HepG2 (cell line): ENCODE measurements around the gene CYSTM1. TPM values are rescaled to one million over a fixed set of nuclear protein-coding genes. Genes with fewer than 3 reads are reported as not detected.

Source experiments
- AKAP8 ChIP-seq: sonication (generic); formaldehyde crosslinking; IDR thresholded peaks from 2 replicates; pipeline ENCODE4 v1.5.1; 2020; ENCODE audit warnings: mild to moderate bottlenecking, missing genetic modification reagents
- FOXA3 ChIP-seq: IDR thresholded peaks from 2 replicates; pipeline ENCODE4 v1.6.1; 2016; ENCODE audit warnings: missing genetic modification reagents, missing compliant biosample characterization
- HMG20A ChIP-seq: IDR thresholded peaks from 2 replicates; pipeline ENCODE4 v1.6.1; 2016; ENCODE audit warnings: borderline replicate concordance
- SP1 ChIP-seq, 2 experiments: fragments of 450-650 bp in 1 of 2; sonication (generic) in 1 of 2; formaldehyde crosslinking in 1 of 2; IDR thresholded peaks; 2 replicates each; pipeline versions ENCODE4 v1.4.0 to v1.6.1; 2016 to 2020; ENCODE audit warnings: missing genetic modification reagents in 1 of 2
- TEAD2 ChIP-seq: sonication (generic); formaldehyde crosslinking; IDR thresholded peaks from 2 replicates; pipeline ENCODE4 v1.9.0; 2021; ENCODE audit warnings: missing genetic modification reagents
- ZKSCAN8 ChIP-seq: IDR thresholded peaks from 2 replicates; pipeline ENCODE4 v1.6.1; 2016; ENCODE audit warnings: borderline replicate concordance, missing genetic modification reagents, missing compliant biosample characterization
- ZNF335 ChIP-seq: sonication (generic); formaldehyde crosslinking; IDR thresholded peaks from 2 replicates; pipeline ENCODE4 v1.4.0; 2020; ENCODE audit warnings: missing genetic modification reagents
- ZSCAN9 ChIP-seq: IDR thresholded peaks from 2 replicates; pipeline ENCODE4 v1.6.1; 2016; ENCODE audit warnings: borderline replicate concordance
- polyA plus RNA-seq, 8 experiments: library from polyadenylated mRNA; depleted of rRNA in 3 of 8; stranded (reverse) in 7 of 8; unstranded in 1 of 8; fragments of >200 nt; fragmentation: Illumina TruSeq in 4 of 8; extraction: Trizol in 4 of 8; gene quantifications; 2 replicates each; pipeline versions ENCODE4 v1.2.1 to v1.2.3, GENCODE V29; 2011 to 2016; ENCODE audit warnings: low read depth in 4 of 8, missing spikeins in 1 of 8, mixed read lengths in 1 of 8; ENCODE audit not compliant: insufficient read depth in 1 of 8
- total RNA-seq, 5 experiments: library from RNA; depleted of rRNA; stranded (reverse); fragments of >200 nt; fragmentation: Illumina TruSeq; extraction: Trizol; gene quantifications; 2 replicates each; pipeline ENCODE4 v1.2.3, GENCODE V29; 2016; ENCODE audit warnings: low read depth in 1 of 5
- TF ChIP-seq, protein P1 (sequence below): IDR thresholded peaks from 2 replicates; pipeline ENCODE4 v1.6.1; 2016; ENCODE audit warnings: mild to moderate bottlenecking
- TF ChIP-seq, protein P2 (sequence below): sonication (generic); formaldehyde crosslinking; IDR thresholded peaks from one replicate; pipeline ENCODE4 v1.5.1; 2020; ENCODE audit warnings: mild to moderate bottlenecking, missing genetic modification reagents; ENCODE audit errors: not compliant biosample characterization
- TF ChIP-seq, protein P3 (sequence below): sonication (generic); formaldehyde crosslinking; IDR thresholded peaks from 2 replicates; pipeline ENCODE4 v1.4.0; 2020; ENCODE audit warnings: missing genetic modification reagents, borderline replicate concordance

The CYSTM1 gene
- total and polyA plus RNA-seq, 2 of the 13 experiments (the other 11 are each of a cell fraction or from before 2014, with no cell fraction given), result 40.0 to 73.4 TPM

DNA sequence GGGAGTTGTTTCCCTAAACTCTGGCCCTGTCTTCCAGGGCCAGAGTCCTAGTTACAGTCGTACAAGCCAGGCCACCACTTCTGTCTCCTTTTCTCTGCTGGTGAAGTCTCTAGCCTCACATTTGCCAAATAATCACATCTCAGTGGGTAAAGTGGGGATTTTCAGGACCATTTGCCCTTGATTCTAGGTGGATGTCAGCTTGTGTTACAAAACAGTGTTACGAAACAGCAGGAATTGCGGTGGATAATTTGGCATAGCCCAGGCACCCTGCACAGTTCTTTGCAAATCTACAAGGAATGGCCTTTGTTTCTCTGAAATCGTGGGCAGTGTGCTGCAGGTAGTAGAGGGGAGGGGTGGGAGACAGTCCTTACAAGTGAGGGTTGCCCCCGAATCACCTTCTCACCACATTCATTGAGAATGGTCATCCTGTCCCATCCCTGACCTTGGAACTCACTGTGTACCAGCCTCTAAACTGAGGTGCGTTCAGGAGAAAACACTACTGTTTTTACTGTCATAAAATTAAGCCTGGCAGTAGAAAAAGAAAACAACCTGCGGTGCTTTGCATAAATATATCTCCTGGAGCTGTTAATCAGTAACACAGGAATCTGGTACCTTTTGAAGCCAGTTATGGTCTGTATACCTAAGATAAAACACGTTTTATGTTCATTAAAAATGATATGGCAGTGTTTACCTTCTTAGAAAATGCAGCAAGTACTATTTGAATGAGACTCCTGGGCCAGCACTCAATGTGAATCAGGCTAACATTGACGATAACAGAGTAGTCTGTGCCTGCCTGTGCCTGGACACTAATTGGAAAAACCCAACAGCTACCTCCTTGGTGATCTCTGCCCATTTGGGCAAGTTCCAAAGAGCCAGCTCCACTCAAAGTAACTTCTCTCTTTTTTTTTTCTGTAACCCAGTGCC is 44.3 kb downstream of the CYSTM1 start (continued):
- TF ChIP-seq, protein P1, sequence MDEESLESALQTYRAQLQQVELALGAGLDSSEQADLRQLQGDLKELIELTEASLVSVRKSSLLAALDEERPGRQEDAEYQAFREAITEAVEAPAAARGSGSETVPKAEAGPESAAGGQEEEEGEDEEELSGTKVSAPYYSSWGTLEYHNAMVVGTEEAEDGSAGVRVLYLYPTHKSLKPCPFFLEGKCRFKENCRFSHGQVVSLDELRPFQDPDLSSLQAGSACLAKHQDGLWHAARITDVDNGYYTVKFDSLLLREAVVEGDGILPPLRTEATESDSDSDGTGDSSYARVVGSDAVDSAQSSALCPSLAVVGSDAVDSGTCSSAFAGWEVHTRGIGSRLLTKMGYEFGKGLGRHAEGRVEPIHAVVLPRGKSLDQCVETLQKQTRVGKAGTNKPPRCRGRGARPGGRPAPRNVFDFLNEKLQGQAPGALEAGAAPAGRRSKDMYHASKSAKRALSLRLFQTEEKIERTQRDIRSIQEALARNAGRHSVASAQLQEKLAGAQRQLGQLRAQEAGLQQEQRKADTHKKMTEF (CRISPR knock-in tag), result peak; percentile 61; the same call in 1 of the 2 replicates
- TF ChIP-seq TEAD2 (no peak), ZSCAN9 (CRISPR knock-in tag) (no peak), AKAP8 (CRISPR knock-in tag) (0 out of 2 replicates have a peak, but pooled peaks have one; percentile 27), SP1 (IDR thresholded peaks at IDR 0.05) (no peak), SP1 (CRISPR knock-in tag; IDR thresholded peaks at IDR 0.05) (no peak), FOXA3 (CRISPR knock-in tag) (peak; percentile 50), HMG20A (CRISPR knock-in tag) (peak; percentile 50; the same call in 1 of the 2 replicates), ZKSCAN8 (CRISPR knock-in tag) (no peak), ZNF335 (no peak)
- TF ChIP-seq, protein P2, sequence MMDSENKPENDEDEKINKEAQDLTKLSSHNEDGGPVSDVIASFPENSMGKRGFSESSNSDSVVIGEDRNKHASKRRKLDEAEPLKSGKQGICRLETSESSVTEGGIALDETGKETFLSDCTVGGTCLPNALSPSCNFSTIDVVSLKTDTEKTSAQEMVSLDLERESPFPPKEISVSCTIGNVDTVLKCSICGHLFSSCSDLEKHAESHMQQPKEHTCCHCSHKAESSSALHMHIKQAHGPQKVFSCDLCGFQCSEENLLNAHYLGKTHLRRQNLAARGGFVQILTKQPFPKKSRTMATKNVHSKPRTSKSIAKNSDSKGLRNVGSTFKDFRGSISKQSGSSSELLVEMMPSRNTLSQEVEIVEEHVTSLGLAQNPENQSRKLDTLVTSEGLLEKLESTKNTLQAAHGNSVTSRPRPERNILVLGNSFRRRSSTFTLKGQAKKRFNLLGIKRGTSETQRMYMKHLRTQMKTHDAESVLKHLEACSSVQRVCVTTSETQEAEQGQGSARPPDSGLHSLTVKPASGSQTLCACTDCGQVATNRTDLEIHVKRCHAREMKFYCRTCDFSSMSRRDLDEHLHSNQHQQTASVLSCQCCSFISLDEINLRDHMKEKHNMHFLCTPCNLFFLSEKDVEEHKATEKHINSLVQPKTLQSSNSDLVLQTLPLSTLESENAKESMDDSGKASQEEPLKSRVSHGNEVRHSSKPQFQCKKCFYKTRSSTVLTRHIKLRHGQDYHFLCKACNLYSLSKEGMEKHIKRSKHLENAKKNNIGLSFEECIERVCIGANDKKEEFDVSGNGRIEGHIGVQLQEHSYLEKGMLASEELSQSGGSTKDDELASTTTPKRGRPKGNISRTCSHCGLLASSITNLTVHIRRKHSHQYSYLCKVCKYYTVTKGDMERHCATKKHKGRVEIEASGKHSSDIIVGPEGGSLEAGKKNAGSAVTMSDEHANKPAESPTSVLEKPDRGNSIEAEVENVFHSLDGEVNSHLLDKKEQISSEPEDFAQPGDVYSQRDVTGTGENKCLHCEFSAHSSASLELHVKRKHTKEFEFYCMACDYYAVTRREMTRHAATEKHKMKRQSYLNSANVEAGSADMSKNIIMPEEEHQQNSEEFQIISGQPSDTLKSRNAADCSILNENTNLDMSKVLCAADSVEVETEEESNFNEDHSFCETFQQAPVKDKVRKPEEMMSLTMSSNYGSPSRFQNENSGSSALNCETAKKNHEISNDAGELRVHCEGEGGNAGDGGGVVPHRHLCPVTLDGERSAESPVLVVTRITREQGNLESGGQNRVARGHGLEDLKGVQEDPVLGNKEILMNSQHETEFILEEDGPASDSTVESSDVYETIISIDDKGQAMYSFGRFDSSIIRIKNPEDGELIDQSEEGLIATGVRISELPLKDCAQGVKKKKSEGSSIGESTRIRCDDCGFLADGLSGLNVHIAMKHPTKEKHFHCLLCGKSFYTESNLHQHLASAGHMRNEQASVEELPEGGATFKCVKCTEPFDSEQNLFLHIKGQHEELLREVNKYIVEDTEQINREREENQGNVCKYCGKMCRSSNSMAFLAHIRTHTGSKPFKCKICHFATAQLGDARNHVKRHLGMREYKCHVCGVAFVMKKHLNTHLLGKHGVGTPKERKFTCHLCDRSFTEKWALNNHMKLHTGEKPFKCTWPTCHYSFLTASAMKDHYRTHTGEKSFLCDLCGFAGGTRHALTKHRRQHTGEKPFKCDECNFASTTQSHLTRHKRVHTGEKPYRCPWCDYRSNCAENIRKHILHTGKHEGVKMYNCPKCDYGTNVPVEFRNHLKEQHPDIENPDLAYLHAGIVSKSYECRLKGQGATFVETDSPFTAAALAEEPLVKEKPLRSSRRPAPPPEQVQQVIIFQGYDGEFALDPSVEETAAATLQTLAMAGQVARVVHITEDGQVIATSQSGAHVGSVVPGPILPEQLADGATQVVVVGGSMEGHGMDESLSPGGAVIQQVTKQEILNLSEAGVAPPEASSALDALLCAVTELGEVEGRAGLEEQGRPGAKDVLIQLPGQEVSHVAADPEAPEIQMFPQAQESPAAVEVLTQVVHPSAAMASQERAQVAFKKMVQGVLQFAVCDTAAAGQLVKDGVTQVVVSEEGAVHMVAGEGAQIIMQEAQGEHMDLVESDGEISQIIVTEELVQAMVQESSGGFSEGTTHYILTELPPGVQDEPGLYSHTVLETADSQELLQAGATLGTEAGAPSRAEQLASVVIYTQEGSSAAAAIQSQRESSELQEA (CRISPR knock-in tag), result no peak
- TF ChIP-seq, protein P3, sequence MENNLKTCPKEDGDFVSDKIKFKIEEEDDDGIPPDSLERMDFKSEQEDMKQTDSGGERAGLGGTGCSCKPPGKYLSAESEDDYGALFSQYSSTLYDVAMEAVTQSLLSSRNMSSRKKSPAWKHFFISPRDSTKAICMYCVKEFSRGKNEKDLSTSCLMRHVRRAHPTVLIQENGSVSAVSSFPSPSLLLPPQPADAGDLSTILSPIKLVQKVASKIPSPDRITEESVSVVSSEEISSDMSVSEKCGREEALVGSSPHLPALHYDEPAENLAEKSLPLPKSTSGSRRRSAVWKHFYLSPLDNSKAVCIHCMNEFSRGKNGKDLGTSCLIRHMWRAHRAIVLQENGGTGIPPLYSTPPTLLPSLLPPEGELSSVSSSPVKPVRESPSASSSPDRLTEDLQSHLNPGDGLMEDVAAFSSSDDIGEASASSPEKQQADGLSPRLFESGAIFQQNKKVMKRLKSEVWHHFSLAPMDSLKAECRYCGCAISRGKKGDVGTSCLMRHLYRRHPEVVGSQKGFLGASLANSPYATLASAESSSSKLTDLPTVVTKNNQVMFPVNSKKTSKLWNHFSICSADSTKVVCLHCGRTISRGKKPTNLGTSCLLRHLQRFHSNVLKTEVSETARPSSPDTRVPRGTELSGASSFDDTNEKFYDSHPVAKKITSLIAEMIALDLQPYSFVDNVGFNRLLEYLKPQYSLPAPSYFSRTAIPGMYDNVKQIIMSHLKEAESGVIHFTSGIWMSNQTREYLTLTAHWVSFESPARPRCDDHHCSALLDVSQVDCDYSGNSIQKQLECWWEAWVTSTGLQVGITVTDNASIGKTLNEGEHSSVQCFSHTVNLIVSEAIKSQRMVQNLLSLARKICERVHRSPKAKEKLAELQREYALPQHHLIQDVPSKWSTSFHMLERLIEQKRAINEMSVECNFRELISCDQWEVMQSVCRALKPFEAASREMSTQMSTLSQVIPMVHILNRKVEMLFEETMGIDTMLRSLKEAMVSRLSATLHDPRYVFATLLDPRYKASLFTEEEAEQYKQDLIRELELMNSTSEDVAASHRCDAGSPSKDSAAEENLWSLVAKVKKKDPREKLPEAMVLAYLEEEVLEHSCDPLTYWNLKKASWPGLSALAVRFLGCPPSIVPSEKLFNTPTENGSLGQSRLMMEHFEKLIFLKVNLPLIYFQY (CRISPR knock-in tag), result peak; percentile 43; the same call in 1 of the 2 replicates
